DOHH2 (cell line): ENCODE results near the gene DYRK1B.

Source experiments
- H3F3A ChIP-seq: fragments of 200-600 bp; sonication (generic), shearing (Covaris generic); 2 replicates; pipeline ENCODE4 v1.6.0; 2016; ENCODE audit warnings: antibody characterized with exemption, mild to moderate bottlenecking; ENCODE audit not compliant: control insufficient read depth, insufficient read depth
- H3K27ac ChIP-seq: fragments of 200-600 bp; sonication (generic); 2 replicates; pipeline ENCODE4 v1.5.1; 2014; ENCODE audit warnings: low read depth, mild to moderate bottlenecking, low read length, moderate library complexity
- H3K27me3 ChIP-seq: fragments of 200-600 bp; sonication (generic); 2 replicates; pipeline ENCODE4 v1.6.1; 2014; ENCODE audit warnings: mild to moderate bottlenecking, low read length, mixed read lengths; ENCODE audit not compliant: control insufficient read depth
- H3K36me3 ChIP-seq: fragments of 200-600 bp; sonication (generic); 2 replicates; pipeline ENCODE4 v1.6.1; 2014; ENCODE audit warnings: mild to moderate bottlenecking, low read length, moderate library complexity, mixed read lengths; ENCODE audit not compliant: control insufficient read depth
- H3K4me1 ChIP-seq: fragments of 200-600 bp; sonication (generic); 2 replicates; pipeline ENCODE4 v1.6.1; 2014; ENCODE audit warnings: mild to moderate bottlenecking, low read length, mixed read lengths; ENCODE audit not compliant: control insufficient read depth
- H3K4me2 ChIP-seq: fragments of 200-600 bp; sonication (generic); 2 replicates; pipeline ENCODE4 v1.6.0; 2014; ENCODE audit warnings: mild to moderate bottlenecking, low read length, moderate library complexity
- H3K4me3 ChIP-seq: fragments of 200-600 bp; sonication (generic); 2 replicates; pipeline ENCODE4 v1.5.1; 2014; ENCODE audit warnings: mild to moderate bottlenecking, low read length, mixed read lengths
- H3K79me2 ChIP-seq: fragments of 200-600 bp; sonication (generic); 2 replicates; pipeline ENCODE4 v1.6.1; 2014; ENCODE audit warnings: mild to moderate bottlenecking, low read length, mixed read lengths; ENCODE audit not compliant: control insufficient read depth
- H3K9me2 ChIP-seq: fragments of 200-600 bp; sonication (generic); replicated peaks from 2 replicates; pipeline ENCODE4 v1.6.1; 2014; ENCODE audit warnings: mild to moderate bottlenecking, low read length, mixed read lengths; ENCODE audit not compliant: control insufficient read depth
- H3K9me3 ChIP-seq: fragments of 200-600 bp; sonication (generic); 2 replicates; pipeline ENCODE4 v1.6.1; 2014; ENCODE audit warnings: antibody characterized with exemption, low read length, mixed read lengths; ENCODE audit not compliant: control insufficient read depth, insufficient read depth
- H4K20me1 ChIP-seq: fragments of 200-600 bp; sonication (generic); 2 replicates; pipeline ENCODE4 v1.6.0; 2014; ENCODE audit warnings: low read depth, mild to moderate bottlenecking, antibody characterized with exemption, low read length, moderate library complexity; ENCODE audit not compliant: control insufficient read depth, insufficient read depth
- CTCF ChIP-seq: fragments of 200-600 bp; sonication (generic); IDR thresholded peaks from one replicate; pipeline ENCODE4 v1.5.1; 2014; ENCODE audit warnings: antibody characterized with exemption, mild to moderate bottlenecking, low read depth, low read length; ENCODE audit not compliant: poor library complexity, severe bottlenecking
- EZH2phosphoT487 ChIP-seq: fragments of 200-600 bp; sonication (generic); IDR thresholded peaks from 2 replicates; pipeline ENCODE4 v1.6.1; 2017; ENCODE audit warnings: borderline replicate concordance, mild to moderate bottlenecking, antibody characterized with exemption, low read length, moderate library complexity, mixed read lengths

DYRK1B gene

GRCh38 chr19:39778763-39779162, 55.2 kb downstream of the DYRK1B start, which contains the start of gene LEUTX:
Gene LEUTX, plus strand, starts transcription at chr19:39778854. Its CDS starts 67 bp downstream, at chr19:39778921.
- H3K9me3 ChIP-seq, result no peaks in the 10 kb centered on the region
- TF ChIP-seq EZH2phosphoT487 (no peak), CTCF (no peak)
- no peaks in the 10 kb centered on the region for H4K20me1 ChIP-seq
- no peak within 1 kb of the TSS for H3K4me3 ChIP-seq
- no peaks in the 10 kb centered on the region for H3K9me2 ChIP-seq
- H3K36me3 ChIP-seq, result no peaks in the 10 kb centered on the region
- H3K27ac ChIP-seq, result no peak within 1 kb of the TSS
- H3K4me2 ChIP-seq, result no peak within 1 kb of the TSS
- no peaks in the 10 kb centered on the region for H3F3A ChIP-seq
- no peaks in the 10 kb centered on the region for H3K79me2 ChIP-seq
- no peaks in the 10 kb centered on the region for H3K4me1 ChIP-seq
- H3K27me3 ChIP-seq, result peaks cover 29% of the 10 kb centered on the region
